Measurements from ENCODE around the gene HEG1. TPM values are rescaled to one million over a fixed set of nuclear protein-coding genes. Genes with fewer than 3 reads are reported as not detected.

HEG1 gene
- total RNA-seq, 4 donors from 2014 or later: 9.8 to 27.1 (median 17.6) TPM

- H3K9me3 ChIP-seq: no peaks in the 10 kb centered on the region
- H3K27me3 ChIP-seq: no peaks in the 10 kb centered on the region
- TF ChIP-seq POLR2A (IDR thresholded peaks at IDR 0.05): no peak
- TF ChIP-seq, protein P1, sequence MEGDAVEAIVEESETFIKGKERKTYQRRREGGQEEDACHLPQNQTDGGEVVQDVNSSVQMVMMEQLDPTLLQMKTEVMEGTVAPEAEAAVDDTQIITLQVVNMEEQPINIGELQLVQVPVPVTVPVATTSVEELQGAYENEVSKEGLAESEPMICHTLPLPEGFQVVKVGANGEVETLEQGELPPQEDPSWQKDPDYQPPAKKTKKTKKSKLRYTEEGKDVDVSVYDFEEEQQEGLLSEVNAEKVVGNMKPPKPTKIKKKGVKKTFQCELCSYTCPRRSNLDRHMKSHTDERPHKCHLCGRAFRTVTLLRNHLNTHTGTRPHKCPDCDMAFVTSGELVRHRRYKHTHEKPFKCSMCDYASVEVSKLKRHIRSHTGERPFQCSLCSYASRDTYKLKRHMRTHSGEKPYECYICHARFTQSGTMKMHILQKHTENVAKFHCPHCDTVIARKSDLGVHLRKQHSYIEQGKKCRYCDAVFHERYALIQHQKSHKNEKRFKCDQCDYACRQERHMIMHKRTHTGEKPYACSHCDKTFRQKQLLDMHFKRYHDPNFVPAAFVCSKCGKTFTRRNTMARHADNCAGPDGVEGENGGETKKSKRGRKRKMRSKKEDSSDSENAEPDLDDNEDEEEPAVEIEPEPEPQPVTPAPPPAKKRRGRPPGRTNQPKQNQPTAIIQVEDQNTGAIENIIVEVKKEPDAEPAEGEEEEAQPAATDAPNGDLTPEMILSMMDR (IDR thresholded peaks at IDR 0.05 in 4 of 5, conservative IDR thresholded peaks at IDR 0.05 in 1 of 5): no peak
- DNase-seq (no peak), ATAC-seq (no peak)
- no peak overlapping the region for H3K4me3 ChIP-seq
- H3K4me1 ChIP-seq: peaks cover 0 to 6% of the 10 kb centered on the region in 2 donors
- in situ Hi-C loops (cut with MboI; ENCODE audit: low sequenced_read_pairs in 4 of 4): no loop called here
- intact Hi-C loops (cut with DNase I; ENCODE audit: low total_unique reads): no loop called here
- H3K27ac ChIP-seq: no peak overlapping the region
- peaks cover 0 to 54% of the 10 kb centered on the region in 2 donors for H3K36me3 ChIP-seq
Measured at GRCh38 chr3:125017406-125017805, 38.4 kb downstream of the HEG1 start.

DNA sequence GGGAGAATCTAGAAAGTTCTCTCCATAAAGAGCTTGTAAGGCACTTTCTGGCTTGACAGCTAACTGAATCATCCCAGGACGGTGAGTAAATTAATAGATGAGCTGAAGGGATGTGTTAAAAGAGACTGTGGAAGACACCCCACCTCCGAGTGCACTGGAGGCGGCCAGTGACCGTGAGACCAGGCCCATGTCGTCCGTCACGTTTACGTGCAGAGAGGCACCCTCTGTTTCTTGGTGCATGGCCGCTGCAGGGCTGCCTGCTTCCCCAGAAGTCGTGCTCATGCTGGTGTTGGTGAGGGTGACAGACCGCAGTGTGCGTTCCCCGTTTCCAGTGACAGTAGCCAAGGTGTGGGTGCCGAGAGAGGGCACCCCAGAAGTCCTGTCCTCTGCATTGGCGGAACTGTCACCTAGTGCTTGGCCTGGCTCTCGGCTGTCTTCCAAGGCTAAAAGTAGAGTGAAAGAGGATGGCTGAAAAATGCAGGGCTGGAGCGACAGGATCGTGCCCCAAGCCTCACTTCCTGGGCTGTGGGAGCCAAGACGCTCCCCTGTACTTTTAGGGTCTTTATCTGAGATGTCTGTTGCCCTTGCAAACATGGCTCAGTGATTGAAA is 41.1 kb downstream of the HEG1 start:
- DNase-seq (no peak), ATAC-seq (no peak)
- Histone ChIP-seq H3K9me3 (no peaks in the 10 kb centered on the region), H3K4me3 (no peak overlapping the region), H3K27ac (no peak overlapping the region), H3K27me3 (no peaks in the 10 kb centered on the region), H3K4me1 (no peaks in the 10 kb centered on the region), H3K36me3 (peaks cover 0 to 54% of the 10 kb centered on the region in 2 donors)
- no peak for TF ChIP-seq POLR2A (IDR thresholded peaks at IDR 0.05)
- TF ChIP-seq, protein P1 (IDR thresholded peaks at IDR 0.05 in 4 of 5, conservative IDR thresholded peaks at IDR 0.05 in 1 of 5): no peak
- in situ Hi-C loops (cut with MboI; ENCODE audit: low sequenced_read_pairs in 4 of 4) (no loop called here), intact Hi-C loops (cut with DNase I; ENCODE audit: low total_unique reads) (no loop called here)

DNA sequence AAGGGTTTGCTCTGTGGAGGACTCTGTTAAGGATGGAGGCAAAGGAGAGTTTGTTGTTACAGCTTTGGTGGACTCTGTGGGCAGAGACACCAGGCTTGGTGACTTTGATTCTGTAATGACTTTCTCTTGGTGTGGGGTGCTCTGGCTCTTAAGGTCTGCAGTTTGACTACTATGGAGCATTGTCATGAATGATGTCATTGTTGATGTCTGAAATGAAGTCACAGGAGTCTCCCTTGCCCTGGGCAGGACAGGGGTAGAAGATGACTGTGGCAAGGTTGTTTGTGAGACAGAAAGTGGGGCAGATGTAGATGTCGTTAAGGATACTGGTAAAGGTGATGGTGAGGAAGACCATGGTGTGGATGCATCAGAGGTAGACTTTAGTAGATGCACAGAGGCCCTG is 42.7 kb downstream of the HEG1 start:
- peaks cover 0 to 5% of the 10 kb centered on the region in 2 donors for H3K4me1 ChIP-seq
- no peak overlapping the region for H3K4me3 ChIP-seq
- H3K36me3 ChIP-seq: peaks cover 0 to 45% of the 10 kb centered on the region in 2 donors
- TF ChIP-seq POLR2A (IDR thresholded peaks at IDR 0.05): no peak
- TF ChIP-seq, protein P1 (IDR thresholded peaks at IDR 0.05 in 4 of 5, conservative IDR thresholded peaks at IDR 0.05 in 1 of 5): no peak
- ATAC-seq (no peak), DNase-seq (no peak)
- no peak overlapping the region for H3K27ac ChIP-seq
- in situ Hi-C loops (cut with MboI; ENCODE audit: low sequenced_read_pairs in 4 of 4) (no loop called here), intact Hi-C loops (cut with DNase I; ENCODE audit: low total_unique reads) (no loop called here)
- H3K27me3 ChIP-seq: no peaks in the 10 kb centered on the region
- no peaks in the 10 kb centered on the region for H3K9me3 ChIP-seq

GRCh38 chr3:125011941-125012340 is 43.9 kb downstream of the HEG1 start:
- no peaks in the 10 kb centered on the region for H3K9me3 ChIP-seq
- no peak for DNase-seq
- no peak overlapping the region for H3K4me3 ChIP-seq
- intact Hi-C loops (cut with DNase I; ENCODE audit: low total_unique reads) (no loop called here), in situ Hi-C loops (cut with MboI; ENCODE audit: low sequenced_read_pairs in 4 of 4) (no loop called here)
- ATAC-seq: no peak
- peaks cover 0 to 5% of the 10 kb centered on the region in 2 donors for H3K4me1 ChIP-seq
- no peaks in the 10 kb centered on the region for H3K27me3 ChIP-seq
- H3K27ac ChIP-seq: no peak overlapping the region
- H3K36me3 ChIP-seq: peaks cover 0 to 45% of the 10 kb centered on the region in 2 donors
- no peak for TF ChIP-seq POLR2A (IDR thresholded peaks at IDR 0.05)
- TF ChIP-seq, protein P1 (IDR thresholded peaks at IDR 0.05 in 4 of 5, conservative IDR thresholded peaks at IDR 0.05 in 1 of 5): no peak

DNA sequence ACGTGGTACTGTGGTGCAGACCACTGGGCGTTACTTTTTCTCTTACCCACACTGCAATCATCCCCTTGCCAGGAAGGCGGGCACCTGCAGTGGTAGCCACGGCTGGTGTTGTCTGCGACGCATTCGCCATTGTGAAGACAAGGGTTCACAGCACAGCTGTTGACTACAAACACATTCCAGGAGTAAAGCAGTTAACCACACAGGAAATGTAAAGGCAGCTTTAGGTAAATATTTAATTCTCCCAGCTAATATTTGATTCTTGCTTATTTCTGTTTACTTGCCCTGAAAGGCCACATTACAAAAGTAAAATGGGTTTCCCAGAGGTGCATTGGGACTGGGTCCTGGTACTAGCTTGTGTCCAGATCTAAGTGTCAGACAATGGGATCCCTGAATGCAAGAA is 45.4 kb downstream of the HEG1 start:
- in situ Hi-C loops (cut with MboI; ENCODE audit: low sequenced_read_pairs in 4 of 4): no loop called here
- ATAC-seq (no peak), DNase-seq (no peak)
- Histone ChIP-seq H3K4me1 (peaks cover 0 to 5% of the 10 kb centered on the region in 2 donors), H3K4me3 (no peak overlapping the region), H3K27ac (no peak overlapping the region), H3K27me3 (no peaks in the 10 kb centered on the region), H3K36me3 (peaks cover 0 to 44% of the 10 kb centered on the region in 2 donors), H3K9me3 (no peaks in the 10 kb centered on the region)
- TF ChIP-seq POLR2A (IDR thresholded peaks at IDR 0.05): no peak
- TF ChIP-seq, protein P1 (IDR thresholded peaks at IDR 0.05 in 4 of 5, conservative IDR thresholded peaks at IDR 0.05 in 1 of 5): no peak
- intact Hi-C loops (cut with DNase I; ENCODE audit: low total_unique reads): no loop called here

Measured in gastrocnemius medialis (tissue), 4 donors.